HG02973 (cell line): ENCODE results near the gene PABPC1L2A.
"Not testable (repeated sequence)": the region's sequence is repeated elsewhere in the genome, so short reads cannot be mapped to it uniquely, and the experiment has no call there.

Experiments
- ATAC-seq: cut with Tn5 transposase; IDR thresholded peaks from one replicate; pipeline ENCODE4 v1.9.1; 2021; ENCODE audit warnings: moderate library complexity; ENCODE audit not compliant: unreplicated experiment

PABPC1L2A gene

DNA sequence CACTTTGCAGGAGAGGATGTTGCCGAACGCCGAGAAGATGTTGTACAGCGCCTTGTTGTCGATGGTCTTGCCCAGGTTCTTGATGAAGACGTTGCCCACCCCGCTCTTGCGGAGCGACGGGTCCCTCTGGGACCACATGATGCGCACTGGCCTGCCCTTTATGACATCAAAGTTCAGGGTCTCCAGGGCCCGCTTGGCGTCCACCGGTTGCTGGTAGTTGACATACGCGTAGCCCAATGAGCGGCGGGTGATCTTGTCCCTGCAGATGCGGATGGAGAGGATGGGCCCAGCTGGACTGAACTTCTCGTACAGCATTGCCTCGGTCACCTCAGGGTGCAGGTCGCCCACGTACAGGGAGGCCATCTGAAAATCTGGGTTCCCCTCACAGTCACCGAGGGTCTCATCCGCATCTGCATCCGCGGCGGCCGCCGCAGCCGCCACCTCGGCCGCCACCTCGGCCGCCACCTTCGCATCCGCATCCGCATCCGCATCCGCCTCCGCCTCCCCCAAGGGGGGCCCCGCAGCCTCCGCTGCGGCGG is at the start of gene PABPC1L2A:
Gene PABPC1L2A, minus strand, starts transcription at position 489 of the 539 bp plus-strand sequence. Its CDS starts 126 bp downstream, at position 363.
- ATAC-seq = not testable (repeated sequence)

DNA sequence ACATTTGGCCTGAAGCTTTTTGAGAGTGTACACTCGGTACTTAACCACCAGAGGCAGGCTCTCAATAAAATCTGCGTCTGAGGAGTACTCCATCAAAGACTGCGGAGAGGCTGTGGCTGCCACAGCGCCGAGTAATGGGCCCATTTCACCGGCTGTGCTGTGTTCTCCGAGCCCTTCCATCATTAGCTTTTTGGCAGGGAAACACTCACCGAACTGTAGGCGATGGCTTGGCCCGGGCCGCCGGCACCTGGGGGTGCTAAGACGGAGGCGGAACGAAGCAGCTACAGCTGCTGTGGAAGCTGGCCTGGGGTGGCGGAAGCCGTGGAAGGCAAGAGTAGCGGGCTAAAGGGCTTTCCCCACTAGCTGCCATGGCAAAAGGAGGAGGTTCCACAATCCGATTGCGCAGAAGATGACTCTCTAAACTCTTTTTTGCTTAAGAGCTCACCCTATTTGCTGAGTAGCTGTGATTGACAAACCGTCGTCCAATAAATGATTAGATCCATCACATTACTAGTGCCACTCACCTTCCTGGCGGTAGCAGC is 48.5 kb upstream of the PABPC1L2A start:
- no peak for ATAC-seq

DNA sequence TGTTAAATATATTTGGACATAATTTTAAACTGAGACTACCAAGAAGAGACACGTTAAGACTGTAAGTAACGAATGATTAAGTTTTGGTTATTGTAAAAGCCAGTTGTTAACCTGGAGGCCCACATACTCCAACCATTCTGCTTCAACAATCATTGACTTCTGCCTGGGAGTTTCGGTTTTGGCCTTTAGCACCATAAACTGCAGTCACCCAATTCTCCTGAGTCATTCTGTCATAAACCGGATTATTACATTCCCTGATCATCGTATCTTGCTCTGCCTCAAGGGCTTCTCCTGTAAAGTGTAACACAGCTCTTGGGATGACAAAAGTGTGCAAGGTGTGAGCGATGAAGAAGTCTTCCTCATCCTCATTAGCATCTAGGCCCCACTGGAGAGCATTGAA is 46.9 kb upstream of the PABPC1L2A start:
- ATAC-seq = no peak

DNA sequence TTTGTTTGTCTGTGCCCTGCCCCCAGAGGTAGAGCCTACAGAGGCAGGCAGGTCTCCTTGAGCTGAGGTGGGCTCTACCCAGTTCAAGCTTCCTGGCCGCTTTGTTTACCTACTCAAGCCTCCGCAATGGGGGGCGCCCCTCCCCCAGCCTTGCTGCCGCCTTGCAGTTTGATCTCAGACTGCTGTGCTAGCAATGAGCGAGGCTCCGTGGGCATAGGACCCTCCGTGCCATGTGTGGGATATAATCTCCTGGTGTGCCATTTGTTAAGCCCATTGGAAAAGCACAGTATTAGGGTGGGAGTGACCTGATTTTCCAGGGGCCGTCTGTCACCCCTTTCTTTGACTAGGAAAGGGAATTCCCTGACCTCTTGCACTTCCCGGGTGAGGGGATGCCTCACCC is 20.2 kb upstream of the PABPC1L2A start:
- ATAC-seq = not testable (repeated sequence)

DNA sequence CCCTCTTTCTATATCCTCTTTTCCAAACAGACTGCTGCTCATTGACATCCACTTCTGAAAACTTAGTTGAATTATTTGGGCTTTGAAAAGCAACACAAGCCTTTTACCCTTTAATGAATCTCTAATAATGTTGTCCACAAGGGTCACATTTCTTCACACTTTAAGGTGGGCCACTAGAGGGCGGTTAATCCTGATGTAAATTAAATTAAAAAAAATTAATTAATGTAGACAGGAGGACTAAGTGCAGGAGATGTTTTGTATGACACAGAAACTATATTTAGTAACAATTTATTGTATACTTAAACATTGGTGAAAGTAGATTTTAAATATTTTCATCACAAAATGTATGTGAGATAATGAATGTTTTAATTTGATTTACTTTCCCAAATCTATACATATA is 7.5 kb upstream of the PABPC1L2A start:
- ATAC-seq = not testable (repeated sequence)

DNA sequence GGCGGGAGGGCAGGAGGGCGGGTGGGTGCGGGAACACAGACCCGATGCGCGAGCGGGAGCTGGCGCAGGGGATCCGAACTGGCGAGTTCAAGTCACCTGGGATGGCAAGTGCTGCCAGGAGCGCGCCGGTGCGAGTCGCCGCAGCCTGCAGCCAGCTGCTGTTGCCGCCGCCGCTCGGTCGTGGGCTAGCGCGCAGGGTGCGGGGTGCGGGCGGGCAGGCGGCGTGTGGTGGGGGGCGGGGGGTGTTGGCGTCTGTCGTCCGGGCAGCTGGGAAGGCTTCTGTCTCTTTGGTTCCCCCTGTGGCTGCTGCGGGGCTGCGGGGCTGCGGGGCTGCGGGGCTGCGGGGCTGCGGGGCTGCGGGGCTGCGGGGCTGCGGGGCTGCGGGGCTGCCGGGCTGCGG is 572 bp upstream of the PABPC1L2A start:
- ATAC-seq = not testable (repeated sequence)

DNA sequence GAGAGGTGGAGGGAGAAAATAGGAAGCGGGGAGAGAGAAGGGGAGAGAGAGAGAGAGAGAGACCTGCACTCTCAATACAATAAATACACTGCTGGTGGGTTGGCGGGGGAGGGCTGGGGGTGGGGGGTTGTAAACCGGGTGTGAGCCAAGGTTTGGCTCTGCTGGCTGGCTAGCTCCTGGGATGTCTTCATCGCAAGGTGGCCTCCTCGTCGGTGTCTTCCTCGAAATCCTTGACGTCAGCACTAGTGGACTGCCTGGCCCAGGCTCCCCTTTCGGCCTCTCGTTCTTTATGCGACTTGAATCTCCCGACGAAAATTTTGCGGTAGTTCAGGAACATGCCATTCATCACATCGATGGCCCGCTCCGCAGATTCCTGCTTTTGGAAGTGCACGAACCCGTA is 715 bp downstream of the PABPC1L2A start:
- ATAC-seq = not testable (repeated sequence)

DNA sequence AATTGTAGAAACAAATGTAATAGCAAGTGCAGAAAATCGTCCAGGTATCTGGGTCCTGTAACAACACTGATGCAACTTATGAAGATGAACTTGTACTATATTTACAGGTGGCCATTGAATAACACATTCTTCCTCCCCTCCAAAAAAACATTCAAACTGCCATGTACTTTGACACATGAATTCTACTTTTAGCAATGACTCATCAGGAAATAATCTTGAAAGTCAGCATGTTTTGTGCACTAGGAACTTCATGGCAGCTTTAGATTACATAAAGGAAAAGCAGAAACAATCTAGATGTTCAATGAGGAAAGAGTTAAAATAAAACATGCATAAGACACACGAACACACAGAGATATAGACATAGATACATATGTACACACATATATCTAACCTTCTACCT is 2.5 kb downstream of the PABPC1L2A start:
- no peak for ATAC-seq

DNA sequence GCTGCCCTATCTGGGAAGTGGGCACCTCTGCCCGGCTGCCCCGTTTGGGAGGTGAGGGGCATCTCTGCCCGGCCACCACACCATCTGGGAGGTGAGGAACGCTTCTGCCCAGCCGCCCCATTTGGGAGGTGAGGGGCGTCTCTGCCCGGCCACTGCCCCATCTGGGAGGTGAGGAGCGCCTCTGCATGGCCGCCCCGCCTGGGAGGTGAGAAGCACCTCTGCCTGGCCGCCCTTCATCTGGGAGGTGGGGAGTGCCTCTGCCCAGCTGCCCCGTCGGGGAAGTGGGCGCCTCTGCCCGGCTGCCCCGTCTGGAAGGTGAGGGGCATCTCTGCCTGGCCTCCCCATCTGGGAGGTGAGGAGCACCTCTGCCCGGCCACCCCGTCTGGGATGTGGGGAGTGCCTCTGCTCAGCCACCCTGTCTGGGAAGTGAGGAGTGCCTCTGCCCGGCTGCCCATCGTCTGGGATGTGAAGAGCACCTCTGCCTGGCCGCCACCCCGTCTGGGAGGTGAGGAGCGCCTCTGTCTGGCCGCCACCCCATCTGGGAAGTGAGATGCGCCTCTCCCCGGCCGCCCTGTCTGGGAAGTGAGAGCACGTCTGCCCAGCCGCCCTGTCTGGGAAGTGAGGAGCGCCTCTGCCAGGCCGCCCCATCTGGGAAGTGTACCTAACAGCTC is 9.8 kb downstream of the PABPC1L2A start:
- no peak for ATAC-seq

DNA sequence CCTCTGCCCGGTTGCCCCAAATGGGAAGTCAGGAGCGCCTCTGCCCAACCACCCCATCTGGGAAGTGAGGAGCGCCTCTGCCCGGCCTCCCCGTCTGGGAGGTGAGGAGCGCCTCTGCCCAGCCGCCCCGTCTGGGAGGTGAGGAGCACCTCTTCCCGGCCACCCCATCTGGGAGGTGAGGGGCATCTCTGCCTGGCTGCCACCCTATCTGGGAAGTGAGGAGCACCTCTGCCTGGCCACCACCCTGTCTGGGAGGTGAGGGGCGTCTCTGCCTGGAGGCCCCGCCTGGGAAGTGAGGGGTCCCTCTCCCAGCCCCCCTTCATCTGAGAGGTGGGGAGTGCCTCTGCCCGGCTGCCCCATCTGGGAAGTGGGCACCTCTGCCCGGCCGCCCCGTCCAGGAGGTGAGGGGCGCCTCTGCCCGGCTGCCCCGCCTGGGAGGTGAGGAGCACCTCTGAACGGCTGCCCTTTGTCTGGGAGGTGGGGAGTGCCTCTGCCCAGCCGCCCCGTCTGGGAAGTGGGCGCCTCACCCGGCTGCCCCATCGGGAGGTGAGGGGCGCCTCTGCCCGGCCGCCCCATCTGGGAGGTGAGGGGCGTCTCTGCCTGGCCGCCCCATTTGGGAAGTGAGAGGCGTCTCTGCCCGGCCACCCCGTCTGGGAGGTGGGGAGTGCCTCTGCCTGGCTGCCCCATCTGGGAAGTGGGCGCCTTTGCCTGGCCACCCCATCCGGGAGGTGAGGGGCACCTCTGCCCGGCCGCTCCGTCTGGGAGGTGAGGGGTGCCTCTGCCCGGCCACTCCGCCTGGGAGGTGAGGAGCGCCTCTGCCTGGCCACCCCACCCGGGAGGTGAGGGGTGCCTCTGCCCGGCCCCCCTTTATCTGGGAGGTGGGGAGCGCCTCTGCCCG is 10.6 kb downstream of the PABPC1L2A start:
- ATAC-seq = no peak

DNA sequence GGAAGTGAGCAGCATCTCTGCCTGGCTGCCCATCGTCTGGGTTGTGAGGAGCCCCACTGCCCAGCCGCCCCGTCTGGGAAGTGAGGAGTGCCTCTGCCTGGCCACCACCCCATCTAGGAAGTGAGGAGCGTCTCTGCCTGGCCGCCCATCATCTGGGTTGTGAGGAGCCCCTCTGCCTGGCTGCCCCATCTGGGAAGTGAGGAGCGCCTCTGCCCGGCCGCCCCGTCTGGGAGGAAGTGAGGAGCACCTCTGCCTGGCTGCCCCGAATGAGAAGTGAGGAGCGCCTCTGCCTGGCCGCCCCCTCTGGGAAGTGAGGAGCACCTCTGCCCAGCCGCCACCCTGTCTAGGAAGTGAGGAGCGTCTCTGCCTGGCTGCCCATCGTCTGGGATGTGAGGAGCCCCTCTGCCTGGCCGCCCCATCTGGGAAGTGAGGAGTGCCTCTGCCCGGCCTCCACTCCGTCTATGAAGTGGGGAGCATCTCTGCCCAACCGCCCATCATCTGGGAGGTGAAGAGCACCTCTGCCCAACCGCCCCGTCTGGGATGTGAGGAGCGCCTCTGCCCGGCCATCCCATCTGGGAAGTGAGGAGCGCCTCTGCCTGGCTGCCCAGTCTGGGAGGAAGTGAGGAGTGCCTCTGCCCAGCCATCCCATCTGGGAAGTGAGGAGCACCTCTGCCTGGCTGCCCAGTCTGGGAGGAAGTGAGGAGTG is 11.4 kb downstream of the PABPC1L2A start:
- ATAC-seq = not testable (repeated sequence)

DNA sequence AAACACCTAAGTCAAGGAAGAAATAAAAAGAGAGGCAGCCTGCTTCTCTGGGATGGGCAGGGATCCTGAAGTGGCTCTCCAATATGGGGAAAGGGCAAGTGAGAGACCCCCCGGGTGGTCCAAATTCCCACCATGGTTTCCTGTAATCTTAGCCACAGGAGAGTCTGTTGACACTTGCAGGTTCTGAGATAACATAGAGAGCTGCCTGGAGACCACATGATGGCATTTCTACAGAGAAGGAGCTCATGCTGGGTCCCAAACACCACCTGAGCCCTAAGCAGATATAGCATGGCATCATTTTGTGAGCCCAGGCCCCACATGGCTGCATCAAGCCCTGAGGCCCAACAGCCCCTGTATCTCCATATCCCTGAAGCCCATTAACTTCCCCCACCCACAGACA is 50.4 kb downstream of the PABPC1L2A start:
- no peak for ATAC-seq
